Measurements from ENCODE around the gene MPZL1. TPM values are rescaled to one million over a fixed set of nuclear protein-coding genes. Genes with fewer than 3 reads are reported as not detected.
A peak's percentile ranks its signal among the peaks of the same experiment; 100 is the strongest.
"Not testable (repeated sequence)": the region's sequence is repeated elsewhere in the genome, so short reads cannot be mapped to it uniquely, and the experiment has no call there.

The MPZL1 gene
- total RNA-seq, 1 donor: 358 TPM

GRCh38 chr1:167714439-167715156 is 7.2 kb upstream of the MPZL1 start:
- DNase-seq (ENCODE audit: low read depth): peak; percentile 83
- peak overlapping the region; percentile 92 for H3K4me3 ChIP-seq (ENCODE audit: low read depth, low read length)
- TF ChIP-seq CTCF (IDR thresholded peaks at IDR 0.05; ENCODE audit: insufficient read depth, low read depth, low read length): no peak

DNA sequence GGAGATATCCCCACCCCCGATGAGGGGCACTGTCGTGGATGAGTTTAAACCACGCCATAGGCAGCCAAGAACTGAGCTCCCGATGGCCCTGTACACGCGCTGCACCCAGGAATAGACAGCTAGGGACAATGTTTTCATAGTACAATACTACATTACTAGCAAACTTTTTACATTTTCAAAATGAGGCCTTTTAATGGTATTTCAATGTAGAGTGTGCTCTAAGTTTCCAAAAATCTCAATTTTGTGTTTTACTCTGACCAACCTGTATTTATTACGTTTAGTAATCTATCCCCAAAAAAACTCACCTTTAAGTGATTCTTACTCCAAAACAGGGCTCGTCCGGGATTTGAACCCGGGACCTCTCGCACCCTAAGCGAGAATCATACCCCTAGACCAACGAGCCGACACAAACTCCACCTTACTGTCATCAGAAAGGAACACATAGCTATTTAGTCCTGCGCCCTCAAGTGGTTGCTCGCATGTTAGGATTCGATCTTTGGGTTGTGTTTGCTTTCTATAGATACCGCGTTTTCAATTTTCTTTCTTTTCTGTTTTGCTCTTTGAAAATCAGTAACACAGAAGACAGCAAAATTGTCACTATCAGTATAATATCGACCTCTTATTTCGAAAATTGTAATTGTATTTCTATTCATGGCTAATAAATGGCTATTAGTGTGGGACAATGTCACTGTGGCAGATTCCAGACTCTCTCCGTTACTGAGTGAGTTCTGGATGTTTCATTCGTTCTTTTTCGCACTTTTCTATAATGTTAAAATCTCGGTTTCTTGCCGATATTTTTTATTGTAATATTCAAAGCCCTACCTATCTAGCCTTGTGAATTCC is 6.4 kb upstream of the MPZL1 start:
- H3K4me3 ChIP-seq (ENCODE audit: low read depth, low read length): peak overlapping the region; percentile 92
- TF ChIP-seq CTCF (IDR thresholded peaks at IDR 0.05; ENCODE audit: insufficient read depth, low read depth, low read length): peak; percentile 84
- peak; percentile 92 for DNase-seq (ENCODE audit: low read depth)

DNA sequence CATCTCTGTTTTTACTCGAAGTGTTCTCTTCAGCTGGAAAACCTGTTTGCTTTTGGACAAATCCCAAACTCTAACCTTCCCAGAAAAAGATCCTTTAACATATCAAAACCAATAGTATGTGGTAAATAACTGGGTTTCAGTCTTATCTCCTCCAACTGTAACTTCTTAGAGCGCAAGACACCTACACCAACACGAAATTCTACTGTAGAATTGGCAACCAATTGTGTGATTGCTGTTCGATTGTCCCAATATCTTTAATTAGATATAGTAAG is 5.8 kb upstream of the MPZL1 start:
- no peak for DNase-seq (ENCODE audit: low read depth)
- TF ChIP-seq CTCF (IDR thresholded peaks at IDR 0.05; ENCODE audit: insufficient read depth, low read depth, low read length): no peak
- H3K4me3 ChIP-seq (ENCODE audit: low read depth, low read length): peak overlapping the region; percentile 92

DNA sequence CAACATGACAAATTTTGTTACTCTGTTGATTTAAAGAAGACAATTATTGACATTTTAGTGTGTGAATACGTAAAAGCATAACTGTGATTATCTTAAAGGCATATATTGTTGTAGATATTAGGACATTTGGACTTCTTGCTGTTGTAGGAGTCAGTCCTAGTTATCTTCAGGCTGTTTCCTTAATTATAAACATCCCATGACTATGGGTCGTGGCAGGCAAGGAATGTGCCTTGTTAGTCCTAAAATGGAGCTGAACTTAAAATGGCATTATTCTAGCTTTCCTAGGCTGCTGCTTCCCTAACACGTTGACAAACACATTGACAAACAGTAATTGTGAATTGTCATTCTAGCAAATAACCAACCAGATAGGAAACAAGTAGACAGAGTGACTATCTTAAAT is 4.4 kb upstream of the MPZL1 start:
- H3K4me3 ChIP-seq (ENCODE audit: low read depth, low read length): no peak overlapping the region
- TF ChIP-seq CTCF (IDR thresholded peaks at IDR 0.05; ENCODE audit: insufficient read depth, low read depth, low read length): no peak
- peak; percentile 71 for DNase-seq (ENCODE audit: low read depth)

GRCh38 chr1:167718914-167719691 is 2.7 kb upstream of the MPZL1 start:
- no peak for DNase-seq (ENCODE audit: low read depth)
- no peak overlapping the region for H3K4me3 ChIP-seq (ENCODE audit: low read depth, low read length)
- TF ChIP-seq CTCF (IDR thresholded peaks at IDR 0.05; ENCODE audit: insufficient read depth, low read depth, low read length): no peak

GRCh38 chr1:167719715-167720421 is 1.9 kb upstream of the MPZL1 start:
- DNase-seq (ENCODE audit: low read depth); H3K4me3 ChIP-seq (ENCODE audit: low read depth, low read length): not testable (repeated sequence)

Measured in fibroblast of villous mesenchyme (primary cell).